GM12878 (cell line): ENCODE data around the gene R3HDM2. TPM values are rescaled to one million over a fixed set of nuclear protein-coding genes. Genes with fewer than 3 reads are reported as not detected.
A peak's percentile ranks its signal among the peaks of the same experiment; 100 is the strongest.

Experiments used
- ATF7 ChIP-seq: fragments of 450-650 bp; IDR thresholded peaks from 2 replicates; pipeline ENCODE4 v1.6.1; 2016; ENCODE audit warnings: low read depth, mild to moderate bottlenecking
- BHLHE40 ChIP-seq, 2 experiments: fragments of 450-650 bp in 1 of 2; IDR thresholded peaks; 2 replicates each; pipeline ENCODE4 v1.6.1; 2011 to 2017; ENCODE audit warnings: low read depth in 2 of 2, borderline replicate concordance in 1 of 2, improper control_type of control experiment in 1 of 2, low read length in 1 of 2, mild to moderate bottlenecking in 1 of 2
- CBX3 ChIP-seq: fragments of 200-600 bp; sonication (generic); IDR thresholded peaks from 2 replicates; pipeline ENCODE4 v1.6.1; 2016; ENCODE audit warnings: low read depth, borderline replicate concordance
- CREM ChIP-seq: IDR thresholded peaks from 2 replicates; pipeline ENCODE4 v1.6.1; 2014; ENCODE audit warnings: antibody characterized with exemption, low read depth
- ELK1 ChIP-seq: IDR thresholded peaks from 2 replicates; pipeline ENCODE4 v1.6.1; 2012; ENCODE audit warnings: low read depth, low read length, improper control_type of control experiment
- EZH2 ChIP-seq: IDR thresholded peaks from 2 replicates; pipeline ENCODE4 v1.6.1; 2012; ENCODE audit warnings: low read depth, mild to moderate bottlenecking, control low read depth, inconsistent platforms, low read length, borderline replicate concordance; ENCODE audit not compliant: control insufficient read depth
- FOS ChIP-seq: IDR thresholded peaks from 3 replicates; pipeline ENCODE4 v1.6.1; 2011; ENCODE audit warnings: borderline replicate concordance; ENCODE audit not compliant: insufficient read length; ENCODE audit errors: extremely low read depth
- HSF1 ChIP-seq: fragments of 150-350 bp; IDR thresholded peaks from 2 replicates; pipeline ENCODE4 v1.6.1; 2014; ENCODE audit warnings: mild to moderate bottlenecking, low read depth, low read length
- MXI1 ChIP-seq: fragments of 150-350 bp; IDR thresholded peaks from 2 replicates; pipeline ENCODE4 v1.6.1; 2011; ENCODE audit warnings: low read depth, mild to moderate bottlenecking, inconsistent platforms, low read length, improper control_type of control experiment
- NBN ChIP-seq: fragments of 450-650 bp; IDR thresholded peaks from 2 replicates; pipeline ENCODE4 v1.6.1; 2016
- NFIC ChIP-seq: IDR thresholded peaks from 2 replicates; pipeline ENCODE4 v1.6.1; 2012; ENCODE audit warnings: low read depth, mild to moderate bottlenecking, inconsistent platforms, low read length, moderate library complexity
- NKRF ChIP-seq: fragments of 450-650 bp; conservative IDR thresholded peaks from 2 replicates; pipeline ENCODE4 v1.6.1; 2017; ENCODE audit warnings: mild to moderate bottlenecking, moderate library complexity
- POLR2AphosphoS2 ChIP-seq: IDR thresholded peaks from 2 replicates; pipeline ENCODE4 v1.6.1; 2011; ENCODE audit warnings: low read depth, mild to moderate bottlenecking, low read length, improper control_type of control experiment, moderate library complexity
- POU2F2 ChIP-seq: IDR thresholded peaks from 3 replicates; pipeline ENCODE4 v1.6.1; 2011; ENCODE audit warnings: low read depth, mild to moderate bottlenecking, low read length, borderline replicate concordance
- RB1 ChIP-seq: fragments of 450-650 bp; formaldehyde crosslinking; IDR thresholded peaks from 2 replicates; pipeline ENCODE4 v1.6.1; 2017; ENCODE audit warnings: mild to moderate bottlenecking, borderline replicate concordance
- SIN3A ChIP-seq: IDR thresholded peaks from 2 replicates; pipeline ENCODE4 v1.6.1; 2012; ENCODE audit warnings: low read depth, low read length, improper control_type of control experiment
- SKIL ChIP-seq: fragments of 450-650 bp; IDR thresholded peaks from 2 replicates; pipeline ENCODE4 v1.6.1; 2017; ENCODE audit warnings: mild to moderate bottlenecking, low read depth, inconsistent platforms; ENCODE audit not compliant: poor library complexity, severe bottlenecking
- SUPT20H ChIP-seq: IDR thresholded peaks from 2 replicates; pipeline ENCODE4 v1.6.1; 2011; ENCODE audit warnings: low read depth, mild to moderate bottlenecking, low read length, moderate library complexity, borderline replicate concordance; ENCODE audit not compliant: control insufficient read depth
- TBL1XR1 ChIP-seq: IDR thresholded peaks from 2 replicates; pipeline ENCODE4 v1.6.1; 2012; ENCODE audit warnings: low read depth, low read length, improper control_type of control experiment
- TCF7 ChIP-seq: IDR thresholded peaks from 2 replicates; pipeline ENCODE4 v1.6.1; 2014; ENCODE audit warnings: antibody characterized with exemption, borderline replicate concordance
- YY1 ChIP-seq: IDR thresholded peaks from 2 replicates; pipeline ENCODE4 v1.6.1; 2011; ENCODE audit warnings: low read depth, mild to moderate bottlenecking, low read length
- ZNF217 ChIP-seq: fragments of 450-650 bp; IDR thresholded peaks from 2 replicates; pipeline ENCODE4 v1.6.1; 2017; ENCODE audit warnings: antibody characterized with exemption, mild to moderate bottlenecking
- ZNF24 ChIP-seq: fragments of 450-650 bp; IDR thresholded peaks from 2 replicates; pipeline ENCODE4 v1.6.1; 2017; ENCODE audit warnings: antibody characterized with exemption, mild to moderate bottlenecking
- polyA plus RNA-seq, 11 experiments: library from polyadenylated mRNA; depleted of rRNA in 4 of 11; unstranded in 6 of 11; stranded (reverse) in 5 of 11; fragments of >200 nt; fragmentation: Nextera tagmentation in 4 of 11; fragmentation: Illumina TruSeq in 1 of 11; extraction: Ambion mirVana in 4 of 11; extraction: Trizol in 1 of 11; gene quantifications; 1 replicate in 1 of 11; 2 replicates in 10 of 11; pipeline versions ENCODE4 v1.2.1 to v1.2.3, GENCODE V29; 2011 to 2016; ENCODE audit warnings: inconsistent platforms in 2 of 11, missing spikeins in 2 of 11, low read depth in 1 of 11
- total RNA-seq, 4 experiments: library from RNA; depleted of rRNA in 3 of 4; stranded (reverse); fragments of >200 nt in 3 of 4; fragmentation: Illumina TruSeq in 1 of 4; extraction: Trizol in 1 of 4; gene quantifications; 2 replicates each; pipeline versions ENCODE4 v1.2.1 to v1.2.3, GENCODE V29; 2013 to 2021

R3HDM2 gene
- total and polyA plus RNA-seq, 10 of the 15 experiments (the other 5 are each of a cell fraction or from before 2014, with no cell fraction given): 4.6 to 26.1 (median 11.2) TPM

GRCh38 chr12:57479376-57480115 lies 48.7 kb upstream of the R3HDM2 start, which contains the start of gene ARHGAP9 (continued):
- TF ChIP-seq SKIL (no peak), YY1 (no peak), CREM (0 out of 2 replicates have a peak, but pooled peaks have one; percentile 18), TBL1XR1 (0 out of 2 replicates have a peak, but pooled peaks have one; percentile 49), NKRF (no peak), HSF1 (no peak), NFIC (peak; percentile 60; the same call in 1 of the 2 replicates), ZNF217 (no peak), BHLHE40 (IDR thresholded peaks at IDR 0.05; ENCODE audit: borderline replicate concordance in 1 of 2, low read depth in 2 of 2, low read length in 1 of 2) (no peak), ATF7 (peak; percentile 34), ZNF24 (no peak), NBN (0 out of 2 replicates have a peak, but pooled peaks have one; percentile 18), TCF7 (no peak), RB1 (no peak), POU2F2 (no peak; the same call in 2 of the 3 replicates), POLR2AphosphoS2 (no peak), CBX3 (no peak), FOS (no peak), MXI1 (no peak), ELK1 (no peak), EZH2 (no peak), SIN3A (no peak), SUPT20H (no peak)
